Right lung (tissue), 5 donors: ENCODE results near the gene RPRD1B. TPM values are rescaled to one million over a fixed set of nuclear protein-coding genes. Genes with fewer than 3 reads are reported as not detected.

ENCODE experiments used
- DNase-seq, 2 donors: peaks; one replicate each; pipeline ENCODE4 v3.0.0-alpha.2; 2013
- polyA plus RNA-seq, 5 donors: library from polyadenylated mRNA; unstranded; fragments of 120-200 nt; gene quantifications; one replicate each; pipeline versions ENCODE4 v1.2.1 to v1.2.3, GENCODE V29; 2013; ENCODE audit warnings: inconsistent platforms in 1 of 5, low replicate concordance in 1 of 5; ENCODE audit not compliant: insufficient read length in 5 of 5, insufficient read depth in 1 of 5

RPRD1B gene
- polyA plus RNA-seq, 5 donors = 38.1 to 49.8 (median 46.7) TPM

DNA sequence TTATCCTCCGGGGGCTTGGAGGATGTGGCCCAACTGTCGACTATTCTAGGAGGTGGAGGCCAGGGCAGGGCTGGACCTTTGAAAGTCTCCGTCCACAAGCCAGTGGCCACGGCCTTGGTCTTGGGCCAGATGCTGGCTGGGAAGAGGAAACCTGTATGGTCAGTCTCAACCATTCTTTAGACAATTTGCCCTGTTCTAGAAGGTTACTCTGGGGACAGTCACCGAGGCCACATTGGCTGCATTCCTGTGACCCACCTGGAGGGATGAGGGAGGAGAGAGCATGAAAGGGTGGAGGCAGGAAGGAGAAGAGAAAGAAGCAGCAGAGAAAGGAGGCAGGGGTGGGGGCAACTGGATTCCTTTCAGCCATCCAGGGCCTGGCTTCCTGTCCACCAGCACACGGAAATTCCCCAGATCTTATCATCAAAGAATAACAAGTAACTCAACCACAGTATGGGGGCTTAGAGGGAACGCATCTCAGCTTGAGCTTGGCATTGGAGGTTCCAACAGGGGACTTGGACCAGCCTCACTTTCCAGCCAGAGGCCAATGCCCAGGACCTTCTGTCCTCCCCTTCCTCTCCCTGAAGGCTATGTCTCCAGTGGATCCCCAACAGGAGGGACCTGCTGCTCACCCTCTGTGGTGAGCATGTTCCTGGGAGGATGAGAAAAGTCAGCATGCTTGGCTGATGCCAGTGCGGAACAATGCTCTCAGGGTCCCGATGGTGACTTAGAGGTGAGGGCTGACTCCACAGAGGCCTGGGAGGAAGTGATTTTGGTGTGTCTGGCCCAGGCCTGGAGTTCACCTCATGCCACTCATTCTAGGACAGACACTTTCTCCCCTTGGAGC is 101.1 kb downstream of the RPRD1B start:
- no peak for DNase-seq

DNA sequence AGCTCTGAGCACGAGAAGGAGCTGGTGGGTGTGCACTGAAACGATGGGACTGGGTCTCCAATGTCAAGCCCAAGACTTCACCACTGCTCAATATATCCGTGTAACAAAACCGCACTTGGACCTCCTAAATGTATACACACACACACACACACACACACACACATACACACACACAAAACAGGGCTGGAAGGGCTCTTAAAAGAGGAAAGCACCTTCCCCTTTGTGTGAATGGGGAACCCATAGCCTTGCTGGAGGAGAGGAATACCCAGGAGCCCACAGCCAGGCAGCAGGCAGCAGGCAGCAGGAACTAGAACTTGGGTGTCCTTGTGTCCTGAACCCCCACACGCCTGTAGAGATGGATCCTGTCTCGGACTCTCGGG is 101.7 kb downstream of the RPRD1B start:
- DNase-seq = no peak

DNA sequence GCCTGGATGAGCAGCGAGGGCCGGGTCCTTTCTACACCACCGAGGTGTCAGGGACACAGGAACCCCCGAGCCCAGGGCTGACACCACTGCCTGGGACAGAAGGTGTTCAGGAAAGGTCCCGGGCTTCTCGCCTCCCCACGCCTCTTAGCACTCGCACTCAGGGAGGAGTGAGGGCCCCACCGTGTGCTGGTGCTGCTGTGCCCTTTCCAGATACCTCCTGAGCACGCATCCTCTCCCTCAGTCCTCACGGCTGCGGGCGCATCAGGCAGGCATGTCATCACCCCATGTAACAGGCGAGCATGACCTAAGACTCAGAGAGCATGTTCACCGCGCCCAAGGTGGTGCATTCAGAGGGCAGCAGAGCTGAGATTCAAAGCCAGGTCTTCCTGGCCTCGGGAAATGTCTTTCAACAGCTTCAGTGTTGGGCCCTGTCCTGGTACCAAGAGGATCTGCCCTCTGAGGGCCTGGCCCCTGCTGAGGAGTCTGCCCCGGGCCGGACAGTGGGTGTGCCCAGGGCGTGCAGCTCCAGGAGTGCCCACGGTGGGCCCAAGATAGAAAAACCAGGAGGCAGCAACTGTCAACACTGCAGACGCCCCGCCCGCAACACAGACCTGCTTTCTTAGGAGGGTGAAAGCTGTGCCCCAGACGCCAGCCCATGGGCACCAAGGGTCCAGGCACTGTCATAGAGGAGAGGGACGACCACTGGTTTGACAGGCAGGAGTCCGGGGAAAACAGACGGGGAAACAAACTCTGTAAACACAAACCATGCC is 102.3 kb downstream of the RPRD1B start:
- DNase-seq = no peak

DNA sequence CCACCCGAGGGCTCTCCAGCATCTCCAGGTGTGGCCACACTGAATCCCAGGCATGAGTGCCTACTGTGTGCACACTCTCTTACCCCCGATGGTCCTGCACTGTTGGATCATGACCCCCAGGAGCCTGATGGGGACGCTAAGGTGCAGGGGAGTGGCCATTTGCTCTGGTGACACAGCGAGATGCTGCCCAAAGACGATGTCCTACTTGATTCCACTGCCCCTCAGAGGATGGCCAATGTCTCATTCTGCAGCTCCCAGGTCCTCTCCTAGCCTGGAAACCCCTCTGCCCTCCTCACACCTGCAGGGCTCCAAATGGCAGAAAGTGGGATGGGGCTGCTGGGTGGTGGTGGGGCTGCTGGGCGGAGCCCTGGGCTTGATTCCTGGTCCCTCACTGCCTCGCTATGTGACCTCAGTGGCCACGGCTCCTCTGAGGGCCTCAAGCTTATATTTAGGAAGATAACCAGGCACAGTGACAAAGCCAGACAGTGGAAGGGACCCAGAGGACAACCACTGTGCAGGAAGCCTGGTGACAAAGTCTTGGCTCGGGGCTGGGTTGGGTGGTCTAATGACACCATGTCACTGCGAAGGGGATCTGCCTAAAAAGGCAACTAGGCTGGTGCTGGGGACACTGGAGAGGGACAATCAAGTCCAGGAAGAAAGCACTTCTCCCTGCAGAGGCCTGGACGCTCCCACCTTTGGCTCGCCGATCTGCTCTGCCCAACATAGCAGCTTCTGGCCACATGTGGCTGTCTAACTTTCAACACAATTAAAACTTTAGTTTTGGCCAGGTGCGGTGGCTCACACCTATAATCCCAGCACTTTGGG is 103.1 kb downstream of the RPRD1B start:
- DNase-seq = no peak

DNA sequence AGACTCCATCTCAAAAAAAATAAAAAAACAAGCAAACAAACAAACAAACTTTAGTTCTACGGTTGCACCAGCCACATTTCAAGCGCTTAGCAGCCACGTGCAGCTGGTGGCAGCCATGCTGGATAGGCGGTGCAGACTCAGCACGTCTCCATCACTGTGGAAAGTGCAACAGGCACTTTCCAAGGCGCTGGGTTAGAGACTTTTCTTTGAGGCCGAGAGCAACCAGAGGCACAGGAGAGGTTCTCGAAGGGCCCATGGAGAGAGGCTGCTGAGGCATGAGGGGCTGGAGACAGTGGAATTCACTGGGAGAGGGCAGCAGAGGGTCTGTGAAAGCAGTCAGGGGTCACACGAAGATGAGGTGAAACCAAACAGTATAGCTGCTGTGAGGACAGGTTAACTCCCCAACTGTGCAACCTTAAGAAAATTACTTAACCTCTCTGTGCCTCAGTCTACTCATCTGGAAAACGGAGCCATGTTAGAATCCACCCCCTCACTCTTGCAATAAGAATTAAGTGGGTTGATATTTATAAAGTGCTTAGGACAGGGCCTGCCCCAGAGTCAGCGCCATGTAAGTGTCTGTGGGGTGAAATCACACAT is 104.0 kb downstream of the RPRD1B start:
- DNase-seq = no peak

DNA sequence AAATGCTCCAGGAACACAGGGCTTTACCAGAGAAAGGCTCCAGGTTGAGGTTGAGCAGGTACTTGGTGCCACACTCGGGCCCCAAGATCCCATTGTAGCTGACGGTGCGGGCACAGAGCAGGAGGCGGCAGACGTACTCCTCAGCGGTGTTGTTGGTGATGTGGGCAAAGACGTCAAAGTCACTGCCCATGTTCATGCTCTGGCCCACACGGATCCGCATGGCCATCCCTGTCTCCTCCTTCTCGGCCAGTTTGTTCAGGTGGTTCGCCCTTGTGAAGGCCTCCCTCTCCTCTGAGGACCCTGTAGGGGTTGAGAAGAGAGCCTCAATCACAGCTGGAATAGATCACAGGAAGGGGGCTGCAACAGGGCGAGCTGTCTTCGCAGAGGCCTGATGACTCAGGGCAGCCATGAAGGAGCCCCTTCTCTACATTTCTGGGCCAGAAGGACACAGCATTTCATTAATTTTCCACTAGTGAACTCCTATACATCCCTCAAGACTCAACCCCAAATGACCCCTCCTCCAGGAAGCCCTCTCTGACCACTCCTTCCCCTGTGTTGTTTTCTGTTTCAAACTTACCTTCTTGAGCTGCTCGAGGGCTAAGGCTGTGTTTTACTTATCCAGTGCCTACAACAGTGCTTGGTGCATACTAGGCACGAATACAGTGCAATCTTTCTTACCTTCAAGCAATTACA is 104.7 kb downstream of the RPRD1B start:
- DNase-seq = no peak

DNA sequence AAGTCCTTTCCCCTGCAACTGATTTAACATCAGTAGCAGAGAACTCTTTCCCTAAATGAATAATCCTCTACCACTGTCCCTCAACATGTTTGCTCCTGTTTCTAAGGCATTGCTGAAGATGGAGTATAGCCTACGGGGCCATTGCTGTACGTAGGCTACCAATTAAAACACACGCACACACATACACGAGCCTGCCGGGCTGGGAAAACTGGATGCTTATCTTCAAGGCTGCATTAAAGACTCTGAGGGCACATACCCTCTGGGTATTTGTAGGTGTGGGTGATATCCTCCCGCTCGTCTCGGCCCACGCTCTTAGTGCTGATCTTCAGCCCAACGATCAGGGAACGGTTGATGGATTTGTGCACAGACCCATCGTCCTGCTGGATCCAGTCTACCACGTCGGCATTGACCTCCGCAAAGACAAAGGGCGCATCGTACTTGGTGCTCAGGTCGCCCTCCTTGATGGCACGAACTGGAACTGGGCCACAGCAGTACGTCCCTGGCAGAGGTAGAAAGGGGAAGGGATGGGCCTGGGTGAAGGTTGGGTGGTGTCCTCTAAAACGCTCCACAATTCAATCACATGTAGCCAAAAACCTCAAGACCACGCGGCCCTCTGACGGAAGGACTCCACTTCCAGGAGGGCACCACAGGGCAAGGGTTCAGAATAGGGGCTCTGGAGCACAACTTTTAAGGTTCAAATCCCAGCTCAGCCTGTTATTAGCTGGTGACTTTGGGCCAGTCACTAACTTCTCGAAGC is 105.8 kb downstream of the RPRD1B start:
- DNase-seq = no peak

DNA sequence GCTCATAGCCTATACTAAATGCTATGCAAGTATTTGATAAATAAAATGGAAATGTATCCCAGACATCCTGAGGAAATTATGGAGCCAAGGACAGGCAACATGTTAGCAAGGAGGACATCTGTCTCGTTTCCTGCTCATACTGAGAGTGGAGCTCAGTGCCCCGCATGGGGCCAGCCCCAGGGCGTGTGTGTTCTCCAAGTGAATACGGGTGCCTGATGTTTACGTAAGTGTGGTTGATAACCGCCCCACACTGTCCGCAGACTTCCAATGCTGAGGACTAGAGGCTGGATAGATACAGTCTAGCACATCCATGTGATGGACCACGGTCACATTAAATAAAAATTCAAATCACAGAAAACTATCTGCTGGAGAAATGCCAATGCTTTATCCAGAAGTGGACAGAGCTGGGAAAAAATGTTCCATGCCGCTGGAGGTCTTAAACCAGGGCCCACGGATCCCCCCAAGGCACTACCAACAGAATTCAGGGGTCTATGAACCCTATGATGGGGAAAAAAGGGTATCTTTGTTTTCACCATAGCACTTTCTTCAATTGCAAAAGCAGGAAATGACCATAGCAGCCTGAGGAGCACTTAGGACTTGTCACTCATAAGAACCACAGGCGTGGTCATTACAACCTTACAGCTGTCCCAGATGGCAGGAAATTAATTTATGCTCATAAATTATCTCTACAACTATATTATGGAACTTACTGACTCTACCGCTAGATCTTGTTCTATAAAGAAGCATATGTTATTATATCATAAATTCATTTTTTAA is 106.6 kb downstream of the RPRD1B start:
- DNase-seq = no peak

DNA sequence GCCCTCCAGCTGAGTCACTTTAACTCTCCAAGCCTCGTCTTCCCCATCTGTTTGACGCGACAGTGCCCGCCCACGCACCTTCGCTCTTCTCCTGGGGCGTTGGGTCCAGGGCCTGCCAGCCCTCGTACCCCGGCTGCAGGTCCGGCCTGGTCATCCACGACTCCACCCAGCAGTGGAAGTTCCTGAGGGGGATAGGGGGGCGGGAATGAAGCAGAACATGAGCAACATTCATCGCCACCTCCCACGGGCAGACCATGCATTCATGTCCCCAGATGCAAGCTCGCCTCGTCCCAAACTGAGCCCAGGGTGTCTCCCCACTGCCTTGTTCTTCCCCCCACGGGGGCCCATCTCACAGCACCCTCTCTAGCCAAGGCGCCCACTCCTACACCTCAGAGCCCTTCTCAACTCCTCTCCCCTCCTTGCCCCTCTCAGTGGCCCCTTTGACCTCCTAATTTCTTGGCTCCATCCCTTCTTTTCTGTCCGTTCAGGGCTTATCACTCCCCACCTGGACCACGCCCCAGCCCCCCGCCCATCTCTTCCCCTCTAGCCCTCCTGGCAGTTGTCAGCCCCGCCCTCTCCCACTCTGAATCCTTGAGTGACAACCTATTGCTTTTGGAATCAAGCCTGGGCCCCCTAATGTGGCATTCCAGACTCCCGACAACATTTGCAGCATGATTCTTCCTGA is 107.8 kb downstream of the RPRD1B start:
- no peak for DNase-seq

Other genes with a start within 250 kb of the RPRD1B start
- 10 to 100 TPM in 1 of 5 donors, 1 to 10 TPM in 4; 3.5 to 30.3 (median 6.6) TPM for gene VSTM2L, start 130.6 kb upstream of the RPRD1B start, polyA plus RNA-seq
- gene TTI1, start 290 bp upstream of the RPRD1B start, polyA plus RNA-seq = 10 to 100 TPM; 24.2 to 31.2 (median 29.5) TPM
- gene TGM2, start 131.5 kb downstream of the RPRD1B start, polyA plus RNA-seq = 100 to 1,000 TPM in 3 of 5 donors, 10 to 100 TPM in 2; 72.5 to 128 (median 110) TPM
- 1 to 10 TPM; 2.0 to 5.8 (median 3.1) TPM for gene KIAA1755, start 227.0 kb downstream of the RPRD1B start, polyA plus RNA-seq